GM18873 (cell line): ENCODE data around the gene YDJC.
"Not testable (repeated sequence)": the region's sequence is repeated elsewhere in the genome, so short reads cannot be mapped to it uniquely, and the experiment has no call there.

ENCODE experiments used
- ATAC-seq: cut with Tn5 transposase; IDR thresholded peaks from one replicate; pipeline ENCODE4 v1.9.1; 2021; ENCODE audit warnings: mild to moderate bottlenecking, moderate library complexity, moderate number of reproducible peaks; ENCODE audit not compliant: unreplicated experiment, low FRiP score

Gene YDJC

GRCh38 chr22:21629255-21630149 is at the start of gene YDJC:
TSS of gene YDJC (minus strand) at chr22:21630022. CDS start at chr22:21630014, 8 bp downstream.
- peak; percentile 58 for ATAC-seq

GRCh38 chr22:21679383-21679782 is 49.6 kb upstream of the YDJC start:
- ATAC-seq, result no peak

- ATAC-seq, result not testable (repeated sequence)
These were observed 49.0 kb upstream of the YDJC start for GRCh38 chr22:21678842-21679241.

GRCh38 chr22:21677606-21678443 is 48.0 kb upstream of the YDJC start:
- ATAC-seq, result no peak

GRCh38 chr22:21674638-21675245 is 44.9 kb upstream of the YDJC start:
- no peak for ATAC-seq

GRCh38 chr22:21673534-21674321 is 43.9 kb upstream of the YDJC start:
- no peak for ATAC-seq

- no peak for ATAC-seq
These were observed 42.3 kb upstream of the YDJC start for GRCh38 chr22:21672107-21672629.

GRCh38 chr22:21669026-21669425 is 39.2 kb upstream of the YDJC start:
- ATAC-seq, result no peak

GRCh38 chr22:21666786-21667185 is 37.0 kb upstream of the YDJC start:
- no peak for ATAC-seq

GRCh38 chr22:21665047-21665851 is 35.4 kb upstream of the YDJC start:
- ATAC-seq, result no peak

- ATAC-seq, result no peak
These were observed 33.9 kb upstream of the YDJC start for GRCh38 chr22:21663738-21664137.

GRCh38 chr22:21661991-21662390 is 32.2 kb upstream of the YDJC start:
- ATAC-seq, result no peak

- no peak for ATAC-seq
These were observed 31.1 kb upstream of the YDJC start for GRCh38 chr22:21660904-21661303.

- no peak for ATAC-seq
These were observed 30.2 kb upstream of the YDJC start for GRCh38 chr22:21659864-21660525.

GRCh38 chr22:21657360-21658032 is 27.7 kb upstream of the YDJC start:
- peak; percentile 49 for ATAC-seq

- no peak for ATAC-seq
These were observed 27.2 kb upstream of the YDJC start for GRCh38 chr22:21657020-21657359.

- no peak for ATAC-seq
These were observed 23.0 kb upstream of the YDJC start for GRCh38 chr22:21652547-21653545.
